DOHH2 (cell line): ENCODE data around the gene CNBD2.

Experiments used
- H3F3A ChIP-seq: fragments of 200-600 bp; sonication (generic), shearing (Covaris generic); 2 replicates; pipeline ENCODE4 v1.6.0; 2016; ENCODE audit warnings: antibody characterized with exemption, mild to moderate bottlenecking; ENCODE audit not compliant: control insufficient read depth, insufficient read depth
- H3K27ac ChIP-seq: fragments of 200-600 bp; sonication (generic); 2 replicates; pipeline ENCODE4 v1.5.1; 2014; ENCODE audit warnings: low read depth, mild to moderate bottlenecking, low read length, moderate library complexity
- H3K27me3 ChIP-seq: fragments of 200-600 bp; sonication (generic); 2 replicates; pipeline ENCODE4 v1.6.1; 2014; ENCODE audit warnings: mild to moderate bottlenecking, low read length, mixed read lengths; ENCODE audit not compliant: control insufficient read depth
- H3K36me3 ChIP-seq: fragments of 200-600 bp; sonication (generic); 2 replicates; pipeline ENCODE4 v1.6.1; 2014; ENCODE audit warnings: mild to moderate bottlenecking, low read length, moderate library complexity, mixed read lengths; ENCODE audit not compliant: control insufficient read depth
- H3K4me1 ChIP-seq: fragments of 200-600 bp; sonication (generic); 2 replicates; pipeline ENCODE4 v1.6.1; 2014; ENCODE audit warnings: mild to moderate bottlenecking, low read length, mixed read lengths; ENCODE audit not compliant: control insufficient read depth
- H3K4me2 ChIP-seq: fragments of 200-600 bp; sonication (generic); 2 replicates; pipeline ENCODE4 v1.6.0; 2014; ENCODE audit warnings: mild to moderate bottlenecking, low read length, moderate library complexity
- H3K4me3 ChIP-seq: fragments of 200-600 bp; sonication (generic); 2 replicates; pipeline ENCODE4 v1.5.1; 2014; ENCODE audit warnings: mild to moderate bottlenecking, low read length, mixed read lengths
- H3K79me2 ChIP-seq: fragments of 200-600 bp; sonication (generic); 2 replicates; pipeline ENCODE4 v1.6.1; 2014; ENCODE audit warnings: mild to moderate bottlenecking, low read length, mixed read lengths; ENCODE audit not compliant: control insufficient read depth
- H3K9me2 ChIP-seq: fragments of 200-600 bp; sonication (generic); replicated peaks from 2 replicates; pipeline ENCODE4 v1.6.1; 2014; ENCODE audit warnings: mild to moderate bottlenecking, low read length, mixed read lengths; ENCODE audit not compliant: control insufficient read depth
- H3K9me3 ChIP-seq: fragments of 200-600 bp; sonication (generic); 2 replicates; pipeline ENCODE4 v1.6.1; 2014; ENCODE audit warnings: antibody characterized with exemption, low read length, mixed read lengths; ENCODE audit not compliant: control insufficient read depth, insufficient read depth
- H4K20me1 ChIP-seq: fragments of 200-600 bp; sonication (generic); 2 replicates; pipeline ENCODE4 v1.6.0; 2014; ENCODE audit warnings: low read depth, mild to moderate bottlenecking, antibody characterized with exemption, low read length, moderate library complexity; ENCODE audit not compliant: control insufficient read depth, insufficient read depth
- CTCF ChIP-seq: fragments of 200-600 bp; sonication (generic); IDR thresholded peaks from one replicate; pipeline ENCODE4 v1.5.1; 2014; ENCODE audit warnings: antibody characterized with exemption, mild to moderate bottlenecking, low read depth, low read length; ENCODE audit not compliant: poor library complexity, severe bottlenecking
- EZH2phosphoT487 ChIP-seq: fragments of 200-600 bp; sonication (generic); IDR thresholded peaks from 2 replicates; pipeline ENCODE4 v1.6.1; 2017; ENCODE audit warnings: borderline replicate concordance, mild to moderate bottlenecking, antibody characterized with exemption, low read length, moderate library complexity, mixed read lengths

CNBD2 gene

GRCh38 chr20:35967979-35968640 lies at the start of gene CNBD2:
CNBD2 (plus strand) TSS chr20:35968590; CDS start chr20:35968763, 173 bp downstream.
- no peaks in the 10 kb centered on the region for H4K20me1 ChIP-seq
- H3K27me3 ChIP-seq, result no peaks in the 10 kb centered on the region
- H3K9me3 ChIP-seq, result no peaks in the 10 kb centered on the region
- H3K79me2 ChIP-seq, result no peaks in the 10 kb centered on the region
- H3K4me3 ChIP-seq, result no peak within 1 kb of the TSS
- no peak within 1 kb of the TSS for H3K4me2 ChIP-seq
- H3K9me2 ChIP-seq, result no peaks in the 10 kb centered on the region
- H3K36me3 ChIP-seq, result no peaks in the 10 kb centered on the region
- no peaks in the 10 kb centered on the region for H3F3A ChIP-seq
- H3K4me1 ChIP-seq, result peaks cover 3% of the 10 kb centered on the region; the same call in 1 of the 2 replicates
- no peak within 1 kb of the TSS for H3K27ac ChIP-seq
- TF ChIP-seq CTCF (no peak), EZH2phosphoT487 (no peak)

- H3K4me1 ChIP-seq, result no peaks in the 10 kb centered on the region
- no peaks in the 10 kb centered on the region for H3K79me2 ChIP-seq
- TF ChIP-seq CTCF (no peak), EZH2phosphoT487 (no peak)
- H3K4me2 ChIP-seq, result no peak overlapping the region
- H3K9me2 ChIP-seq, result no peaks in the 10 kb centered on the region
- 0 out of 2 replicates have a peak, but pooled peaks cover 2% of the 10 kb centered on the region for H3F3A ChIP-seq
- H3K9me3 ChIP-seq, result no peaks in the 10 kb centered on the region
- no peak overlapping the region for H3K4me3 ChIP-seq
- 0 out of 2 replicates have a peak, but pooled peaks cover 3% of the 10 kb centered on the region for H4K20me1 ChIP-seq
- no peak overlapping the region for H3K27ac ChIP-seq
- no peaks in the 10 kb centered on the region for H3K27me3 ChIP-seq
- H3K36me3 ChIP-seq, result peaks cover 39% of the 10 kb centered on the region
Observed at GRCh38 chr20:35920523-35920922, 47.9 kb upstream of the CNBD2 start.

GRCh38 chr20:35929301-35929700 lies 39.1 kb upstream of the CNBD2 start:
- no peak overlapping the region for H3K4me3 ChIP-seq
- H3K27me3 ChIP-seq, result no peaks in the 10 kb centered on the region
- H3K4me2 ChIP-seq, result no peak overlapping the region
- H3K36me3 ChIP-seq, result peaks cover 27% of the 10 kb centered on the region
- H3F3A ChIP-seq, result no peaks in the 10 kb centered on the region
- no peaks in the 10 kb centered on the region for H3K4me1 ChIP-seq
- H4K20me1 ChIP-seq, result no peaks in the 10 kb centered on the region
- H3K9me3 ChIP-seq, result no peaks in the 10 kb centered on the region
- H3K9me2 ChIP-seq, result no peaks in the 10 kb centered on the region
- TF ChIP-seq CTCF, result no peak
- TF ChIP-seq EZH2phosphoT487, result no peak
- no peak overlapping the region for H3K27ac ChIP-seq
- no peaks in the 10 kb centered on the region for H3K79me2 ChIP-seq
